Vagina (tissue), 2 donors: Measurements from ENCODE around the gene KCNJ18.
"Not testable (repeated sequence)": the region's sequence is repeated elsewhere in the genome, so short reads cannot be mapped to it uniquely, and the experiment has no call there.

Experiments
- POLR2A ChIP-seq, 2 donors: fragments of 450-650 bp; IDR thresholded peaks; one replicate each; pipeline ENCODE4 v1.6.1; 2017; ENCODE audit warnings: antibody characterized with exemption in 2 of 2, mild to moderate bottlenecking in 2 of 2, moderate library complexity in 2 of 2
- TF ChIP-seq, protein P1 (sequence below), 3 experiments: fragments of 450-650 bp in 2 of 3; fragments of 200-600 bp in 1 of 3; sonication (generic) in 1 of 3; IDR thresholded peaks; one replicate each; pipeline ENCODE4 v1.5.1; 2017 to 2019; ENCODE audit warnings: antibody characterized with exemption in 3 of 3, mild to moderate bottlenecking in 2 of 3, moderate library complexity in 2 of 3

DNA sequence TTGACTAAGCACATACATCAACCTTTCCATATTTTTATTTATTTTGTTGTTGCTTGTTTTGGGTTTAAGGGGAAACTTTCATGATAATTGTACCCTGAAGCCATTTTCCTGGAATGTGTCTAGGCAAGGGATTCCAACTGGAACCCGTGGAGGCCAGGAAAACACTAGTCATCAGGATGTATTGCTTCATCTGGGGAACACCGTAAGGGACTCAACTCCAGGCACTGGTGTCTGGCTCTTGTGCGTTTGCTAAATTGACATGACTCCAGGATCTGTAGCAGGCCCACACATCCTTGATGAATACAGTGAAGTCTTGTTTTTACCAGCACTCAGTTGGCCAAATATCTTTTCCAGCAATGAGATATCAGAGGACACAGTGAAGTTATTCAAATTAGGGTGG lies 21.3 kb downstream of the KCNJ18 start:
- not testable (repeated sequence) for TF ChIP-seq POLR2A (IDR thresholded peaks at IDR 0.05)
- TF ChIP-seq, protein P1, sequence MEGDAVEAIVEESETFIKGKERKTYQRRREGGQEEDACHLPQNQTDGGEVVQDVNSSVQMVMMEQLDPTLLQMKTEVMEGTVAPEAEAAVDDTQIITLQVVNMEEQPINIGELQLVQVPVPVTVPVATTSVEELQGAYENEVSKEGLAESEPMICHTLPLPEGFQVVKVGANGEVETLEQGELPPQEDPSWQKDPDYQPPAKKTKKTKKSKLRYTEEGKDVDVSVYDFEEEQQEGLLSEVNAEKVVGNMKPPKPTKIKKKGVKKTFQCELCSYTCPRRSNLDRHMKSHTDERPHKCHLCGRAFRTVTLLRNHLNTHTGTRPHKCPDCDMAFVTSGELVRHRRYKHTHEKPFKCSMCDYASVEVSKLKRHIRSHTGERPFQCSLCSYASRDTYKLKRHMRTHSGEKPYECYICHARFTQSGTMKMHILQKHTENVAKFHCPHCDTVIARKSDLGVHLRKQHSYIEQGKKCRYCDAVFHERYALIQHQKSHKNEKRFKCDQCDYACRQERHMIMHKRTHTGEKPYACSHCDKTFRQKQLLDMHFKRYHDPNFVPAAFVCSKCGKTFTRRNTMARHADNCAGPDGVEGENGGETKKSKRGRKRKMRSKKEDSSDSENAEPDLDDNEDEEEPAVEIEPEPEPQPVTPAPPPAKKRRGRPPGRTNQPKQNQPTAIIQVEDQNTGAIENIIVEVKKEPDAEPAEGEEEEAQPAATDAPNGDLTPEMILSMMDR (IDR thresholded peaks at IDR 0.05) = not testable (repeated sequence)
